H1 (cell line): ENCODE results near the gene THADA. TPM values are rescaled to one million over a fixed set of nuclear protein-coding genes. Genes with fewer than 3 reads are reported as not detected.

Experiments used
- JUND ChIP-seq: IDR thresholded peaks from 2 replicates; pipeline ENCODE4 v1.6.1; 2011; ENCODE audit warnings: mild to moderate bottlenecking, improper control_type of control experiment, low read length
- MAFK ChIP-seq: IDR thresholded peaks from 2 replicates; pipeline ENCODE4 v1.6.1; 2012; ENCODE audit warnings: low read depth, mild to moderate bottlenecking, improper control_type of control experiment, low read length
- RFX5 ChIP-seq: IDR thresholded peaks from 2 replicates; pipeline ENCODE4 v1.6.1; 2011; ENCODE audit warnings: low read depth, low read length, improper control_type of control experiment, borderline replicate concordance
- SUZ12 ChIP-seq: fragments of 200-600 bp; sonication (generic); IDR thresholded peaks from 2 replicates; pipeline ENCODE4 v1.6.1; 2012; ENCODE audit warnings: mild to moderate bottlenecking, inconsistent platforms, low read length, moderate library complexity, mixed read lengths
- polyA plus RNA-seq, 7 experiments: library from polyadenylated mRNA; depleted of rRNA in 3 of 7; stranded (reverse) in 5 of 7; unstranded in 2 of 7; fragments of >200 nt in 5 of 7; fragments of 200-250 nt in 2 of 7; gene quantifications; 1 replicate in 5 of 7; 2 replicates in 1 of 7; 4 replicates in 1 of 7; pipeline versions ENCODE4 v1.2.1 to v1.2.3, GENCODE V29; 2011 to 2013; ENCODE audit warnings: missing spikeins in 2 of 7, mixed read lengths in 2 of 7
- total RNA-seq: library from RNA; stranded (reverse); fragmentation: NEBNext Ultra II Directional; extraction: Animal tissue kit (Norgen Biotek cat#: 25700); gene quantifications from 2 replicates; pipeline ENCODE4 v1.2.1, GENCODE V29; 2021
- TF ChIP-seq, protein P1 (sequence below): fragments of 300-600 bp; sonication (generic); IDR thresholded peaks from 2 replicates; pipeline ENCODE4 v1.7.1; 2012; ENCODE audit warnings: low read length, moderate library complexity, mild to moderate bottlenecking, inconsistent platforms; ENCODE audit not compliant: insufficient replicate concordance

Gene THADA
- total and polyA plus RNA-seq, 2 of the 8 experiments (the other 6 are each of a cell fraction or from before 2014, with no cell fraction given), result 22.4 to 26.8 TPM

DNA sequence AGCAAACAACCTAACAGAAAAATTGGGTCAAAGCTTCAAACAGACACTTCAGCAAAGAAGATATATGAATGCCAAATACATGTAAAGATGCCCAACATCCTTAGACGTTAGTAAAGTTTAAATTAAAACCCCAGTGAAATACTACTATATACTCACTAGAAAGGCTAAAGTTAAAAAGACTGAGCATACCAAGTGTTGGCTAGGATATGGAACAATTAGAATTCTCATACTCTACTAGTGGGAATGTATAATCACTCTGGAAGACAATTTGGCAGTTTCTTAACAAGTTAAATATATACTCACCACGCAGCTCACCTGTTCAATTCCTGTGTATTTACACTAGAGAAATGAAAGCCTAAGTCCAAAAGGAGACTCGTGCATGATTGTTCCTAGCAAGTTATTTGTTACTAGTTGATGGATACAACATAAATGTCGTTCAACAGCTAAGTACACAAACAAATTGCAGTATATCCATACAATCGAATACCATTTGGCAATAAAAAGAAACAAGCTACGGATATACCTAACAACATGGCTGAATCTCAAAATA, 185.7 kb downstream of the THADA start (continued):
- TF ChIP-seq SUZ12, result no peak
- TF ChIP-seq, protein P1, sequence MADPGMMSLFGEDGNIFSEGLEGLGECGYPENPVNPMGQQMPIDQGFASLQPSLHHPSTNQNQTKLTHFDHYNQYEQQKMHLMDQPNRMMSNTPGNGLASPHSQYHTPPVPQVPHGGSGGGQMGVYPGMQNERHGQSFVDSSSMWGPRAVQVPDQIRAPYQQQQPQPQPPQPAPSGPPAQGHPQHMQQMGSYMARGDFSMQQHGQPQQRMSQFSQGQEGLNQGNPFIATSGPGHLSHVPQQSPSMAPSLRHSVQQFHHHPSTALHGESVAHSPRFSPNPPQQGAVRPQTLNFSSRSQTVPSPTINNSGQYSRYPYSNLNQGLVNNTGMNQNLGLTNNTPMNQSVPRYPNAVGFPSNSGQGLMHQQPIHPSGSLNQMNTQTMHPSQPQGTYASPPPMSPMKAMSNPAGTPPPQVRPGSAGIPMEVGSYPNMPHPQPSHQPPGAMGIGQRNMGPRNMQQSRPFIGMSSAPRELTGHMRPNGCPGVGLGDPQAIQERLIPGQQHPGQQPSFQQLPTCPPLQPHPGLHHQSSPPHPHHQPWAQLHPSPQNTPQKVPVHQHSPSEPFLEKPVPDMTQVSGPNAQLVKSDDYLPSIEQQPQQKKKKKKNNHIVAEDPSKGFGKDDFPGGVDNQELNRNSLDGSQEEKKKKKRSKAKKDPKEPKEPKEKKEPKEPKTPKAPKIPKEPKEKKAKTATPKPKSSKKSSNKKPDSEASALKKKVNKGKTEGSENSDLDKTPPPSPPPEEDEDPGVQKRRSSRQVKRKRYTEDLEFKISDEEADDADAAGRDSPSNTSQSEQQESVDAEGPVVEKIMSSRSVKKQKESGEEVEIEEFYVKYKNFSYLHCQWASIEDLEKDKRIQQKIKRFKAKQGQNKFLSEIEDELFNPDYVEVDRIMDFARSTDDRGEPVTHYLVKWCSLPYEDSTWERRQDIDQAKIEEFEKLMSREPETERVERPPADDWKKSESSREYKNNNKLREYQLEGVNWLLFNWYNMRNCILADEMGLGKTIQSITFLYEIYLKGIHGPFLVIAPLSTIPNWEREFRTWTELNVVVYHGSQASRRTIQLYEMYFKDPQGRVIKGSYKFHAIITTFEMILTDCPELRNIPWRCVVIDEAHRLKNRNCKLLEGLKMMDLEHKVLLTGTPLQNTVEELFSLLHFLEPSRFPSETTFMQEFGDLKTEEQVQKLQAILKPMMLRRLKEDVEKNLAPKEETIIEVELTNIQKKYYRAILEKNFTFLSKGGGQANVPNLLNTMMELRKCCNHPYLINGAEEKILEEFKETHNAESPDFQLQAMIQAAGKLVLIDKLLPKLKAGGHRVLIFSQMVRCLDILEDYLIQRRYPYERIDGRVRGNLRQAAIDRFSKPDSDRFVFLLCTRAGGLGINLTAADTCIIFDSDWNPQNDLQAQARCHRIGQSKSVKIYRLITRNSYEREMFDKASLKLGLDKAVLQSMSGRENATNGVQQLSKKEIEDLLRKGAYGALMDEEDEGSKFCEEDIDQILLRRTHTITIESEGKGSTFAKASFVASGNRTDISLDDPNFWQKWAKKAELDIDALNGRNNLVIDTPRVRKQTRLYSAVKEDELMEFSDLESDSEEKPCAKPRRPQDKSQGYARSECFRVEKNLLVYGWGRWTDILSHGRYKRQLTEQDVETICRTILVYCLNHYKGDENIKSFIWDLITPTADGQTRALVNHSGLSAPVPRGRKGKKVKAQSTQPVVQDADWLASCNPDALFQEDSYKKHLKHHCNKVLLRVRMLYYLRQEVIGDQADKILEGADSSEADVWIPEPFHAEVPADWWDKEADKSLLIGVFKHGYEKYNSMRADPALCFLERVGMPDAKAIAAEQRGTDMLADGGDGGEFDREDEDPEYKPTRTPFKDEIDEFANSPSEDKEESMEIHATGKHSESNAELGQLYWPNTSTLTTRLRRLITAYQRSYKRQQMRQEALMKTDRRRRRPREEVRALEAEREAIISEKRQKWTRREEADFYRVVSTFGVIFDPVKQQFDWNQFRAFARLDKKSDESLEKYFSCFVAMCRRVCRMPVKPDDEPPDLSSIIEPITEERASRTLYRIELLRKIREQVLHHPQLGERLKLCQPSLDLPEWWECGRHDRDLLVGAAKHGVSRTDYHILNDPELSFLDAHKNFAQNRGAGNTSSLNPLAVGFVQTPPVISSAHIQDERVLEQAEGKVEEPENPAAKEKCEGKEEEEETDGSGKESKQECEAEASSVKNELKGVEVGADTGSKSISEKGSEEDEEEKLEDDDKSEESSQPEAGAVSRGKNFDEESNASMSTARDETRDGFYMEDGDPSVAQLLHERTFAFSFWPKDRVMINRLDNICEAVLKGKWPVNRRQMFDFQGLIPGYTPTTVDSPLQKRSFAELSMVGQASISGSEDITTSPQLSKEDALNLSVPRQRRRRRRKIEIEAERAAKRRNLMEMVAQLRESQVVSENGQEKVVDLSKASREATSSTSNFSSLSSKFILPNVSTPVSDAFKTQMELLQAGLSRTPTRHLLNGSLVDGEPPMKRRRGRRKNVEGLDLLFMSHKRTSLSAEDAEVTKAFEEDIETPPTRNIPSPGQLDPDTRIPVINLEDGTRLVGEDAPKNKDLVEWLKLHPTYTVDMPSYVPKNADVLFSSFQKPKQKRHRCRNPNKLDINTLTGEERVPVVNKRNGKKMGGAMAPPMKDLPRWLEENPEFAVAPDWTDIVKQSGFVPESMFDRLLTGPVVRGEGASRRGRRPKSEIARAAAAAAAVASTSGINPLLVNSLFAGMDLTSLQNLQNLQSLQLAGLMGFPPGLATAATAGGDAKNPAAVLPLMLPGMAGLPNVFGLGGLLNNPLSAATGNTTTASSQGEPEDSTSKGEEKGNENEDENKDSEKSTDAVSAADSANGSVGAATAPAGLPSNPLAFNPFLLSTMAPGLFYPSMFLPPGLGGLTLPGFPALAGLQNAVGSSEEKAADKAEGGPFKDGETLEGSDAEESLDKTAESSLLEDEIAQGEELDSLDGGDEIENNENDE, result no peak
- TF ChIP-seq JUND, result no peak
- no peak for TF ChIP-seq MAFK
- TF ChIP-seq RFX5, result no peak
